H9 (cell line): ENCODE results near the gene CAMK1. TPM values are rescaled to one million over a fixed set of nuclear protein-coding genes. Genes with fewer than 3 reads are reported as not detected.

Experiments
- DNase-seq: peaks from one replicate; pipeline ENCODE4 v3.0.0-alpha.2; 2017
- H2AFZ ChIP-seq: one replicate; pipeline ENCODE4 v1.6.1; 2013; ENCODE audit warnings: mild to moderate bottlenecking, low read length, control low read depth, moderate library complexity
- H2AK5ac ChIP-seq: 2 replicates; pipeline ENCODE4 v1.6.1; 2013; ENCODE audit warnings: low read length, control low read depth, mixed read lengths; ENCODE audit not compliant: insufficient read length
- H2BK120ac ChIP-seq: one replicate; pipeline ENCODE4 v1.6.1; 2013; ENCODE audit warnings: low read depth, mild to moderate bottlenecking, low read length, control low read depth, inconsistent platforms; ENCODE audit not compliant: poor library complexity, severe bottlenecking
- H2BK12ac ChIP-seq: 2 replicates; pipeline ENCODE4 v1.6.1; 2013; ENCODE audit warnings: low read length, control low read depth, mixed read lengths, low read depth; ENCODE audit not compliant: insufficient read length
- H2BK15ac ChIP-seq: 2 replicates; pipeline ENCODE4 v1.6.1; 2013; ENCODE audit warnings: low read depth, low read length, control low read depth
- H2BK20ac ChIP-seq: one replicate; pipeline ENCODE4 v1.6.1; 2013; ENCODE audit warnings: low read depth, mild to moderate bottlenecking, low read length, control low read depth, inconsistent platforms; ENCODE audit not compliant: poor library complexity, severe bottlenecking
- H2BK5ac ChIP-seq: 2 replicates; pipeline ENCODE4 v1.6.1; 2013; ENCODE audit warnings: low read length, control low read depth, mixed read lengths; ENCODE audit not compliant: insufficient read length
- H3K14ac ChIP-seq: 2 replicates; pipeline ENCODE4 v1.6.1; 2013; ENCODE audit warnings: low read length, control low read depth; ENCODE audit not compliant: insufficient read depth
- H3K18ac ChIP-seq: 2 replicates; pipeline ENCODE4 v1.6.1; 2013; ENCODE audit warnings: low read depth, mild to moderate bottlenecking, mixed read lengths, low read length, control low read depth; ENCODE audit not compliant: insufficient read length
- H3K23ac ChIP-seq: 2 replicates; pipeline ENCODE4 v1.6.1; 2013; ENCODE audit warnings: low read length, control low read depth, mixed read lengths, low read depth; ENCODE audit not compliant: insufficient read length
- H3K23me2 ChIP-seq: 2 replicates; pipeline ENCODE4 v1.6.1; 2013; ENCODE audit warnings: low read depth, mild to moderate bottlenecking, mixed read lengths, low read length, control low read depth; ENCODE audit not compliant: insufficient read length, poor library complexity, severe bottlenecking
- H3K27ac ChIP-seq: 2 replicates; pipeline ENCODE4 v1.5.1; 2013; ENCODE audit warnings: low read length, control low read depth, mixed read lengths, low read depth; ENCODE audit not compliant: insufficient read length
- H3K27me3 ChIP-seq: 2 replicates; pipeline ENCODE4 v1.6.1; 2013; ENCODE audit warnings: low read length, control low read depth, inconsistent platforms; ENCODE audit not compliant: insufficient read depth
- H3K4ac ChIP-seq: 2 replicates; pipeline ENCODE4 v1.6.1; 2013; ENCODE audit warnings: low read depth, mild to moderate bottlenecking, control low read depth, inconsistent platforms, low read length, moderate library complexity
- H3K4me1 ChIP-seq: 2 replicates; pipeline ENCODE4 v1.6.1; 2013; ENCODE audit warnings: low read length, control low read depth, inconsistent platforms; ENCODE audit not compliant: insufficient read depth
- H3K4me2 ChIP-seq: 2 replicates; pipeline ENCODE4 v1.6.1; 2013; ENCODE audit warnings: low read length, control low read depth, mixed read lengths; ENCODE audit not compliant: insufficient read length, insufficient read depth
- H3K56ac ChIP-seq: 2 replicates; pipeline ENCODE4 v1.6.1; 2013; ENCODE audit warnings: low read depth, mild to moderate bottlenecking, mixed read lengths, low read length, control low read depth; ENCODE audit not compliant: insufficient read length
- H3K79me1 ChIP-seq: 2 replicates; pipeline ENCODE4 v1.6.1; 2013; ENCODE audit warnings: low read depth, mild to moderate bottlenecking, moderate library complexity, low read length, control low read depth, inconsistent platforms; ENCODE audit not compliant: insufficient read depth, poor library complexity, severe bottlenecking
- H3K79me2 ChIP-seq: 2 replicates; pipeline ENCODE4 v1.6.1; 2013; ENCODE audit warnings: low read length, control low read depth, inconsistent platforms; ENCODE audit not compliant: insufficient read depth
- H3K9ac ChIP-seq: 2 replicates; pipeline ENCODE4 v1.6.1; 2013; ENCODE audit warnings: low read length, control low read depth, mixed read lengths; ENCODE audit not compliant: insufficient read length; ENCODE audit errors: extremely low read depth
- H3K9me3 ChIP-seq: one replicate; pipeline ENCODE4 v1.6.1; 2013; ENCODE audit warnings: low read depth, low read length, inconsistent platforms; ENCODE audit not compliant: control insufficient read depth
- H3T11ph ChIP-seq: one replicate; pipeline ENCODE4 v1.6.1; 2013; ENCODE audit warnings: mild to moderate bottlenecking, low read length, control low read depth, inconsistent platforms
- H4K20me1 ChIP-seq: one replicate; pipeline ENCODE4 v1.6.1; 2013; ENCODE audit not compliant: control insufficient read depth, insufficient read length, insufficient read depth
- H4K5ac ChIP-seq: 2 replicates; pipeline ENCODE4 v1.6.1; 2013; ENCODE audit warnings: low read depth, mild to moderate bottlenecking, mixed read lengths, low read length, control low read depth; ENCODE audit not compliant: insufficient read length
- H4K8ac ChIP-seq: replicated peaks from 2 replicates; pipeline ENCODE4 v1.6.1; 2013; ENCODE audit warnings: low read length, control low read depth, mixed read lengths, low read depth; ENCODE audit not compliant: insufficient read length
- H4K91ac ChIP-seq: 2 replicates; pipeline ENCODE4 v1.6.1; 2013; ENCODE audit warnings: low read depth, mild to moderate bottlenecking, moderate library complexity, mixed read lengths, low read length, control low read depth; ENCODE audit not compliant: insufficient read length
- H3K27ac Mint-ChIP-seq, 3 experiments: 2 replicates in 2 of 3; 3 replicates in 1 of 3; pipeline ENCODE4 v1.8.0; 2020 to 2021; ENCODE audit warnings: mixed read lengths in 3 of 3, mild to moderate bottlenecking in 1 of 3, moderate library complexity in 1 of 3
- H3K27me3 Mint-ChIP-seq: 2 replicates; pipeline ENCODE4 v1.8.0; 2021; ENCODE audit warnings: low read depth, mild to moderate bottlenecking, moderate library complexity, mixed read lengths
- H3K36me3 Mint-ChIP-seq, 3 experiments: 2 replicates in 2 of 3; 3 replicates in 1 of 3; pipeline ENCODE4 v1.8.0; 2020 to 2021; ENCODE audit warnings: low read depth in 3 of 3, mixed read lengths in 3 of 3; ENCODE audit not compliant: insufficient read depth in 1 of 3
- H3K4me1 Mint-ChIP-seq, 2 experiments: 2 replicates each; pipeline ENCODE4 v1.8.0; 2020; ENCODE audit warnings: mixed read lengths in 2 of 2
- H3K4me3 Mint-ChIP-seq, 2 experiments: 2 replicates in 1 of 2; 3 replicates in 1 of 2; pipeline ENCODE4 v1.8.0; 2020 to 2021; ENCODE audit warnings: mild to moderate bottlenecking in 2 of 2, mixed read lengths in 2 of 2, moderate library complexity in 1 of 2
- H3K9me3 Mint-ChIP-seq, 2 experiments: 2 replicates in 1 of 2; 3 replicates in 1 of 2; pipeline ENCODE4 v1.8.0; 2020; ENCODE audit warnings: mild to moderate bottlenecking in 2 of 2, mixed read lengths in 2 of 2, moderate library complexity in 1 of 2
- CTCF ChIP-seq: fragments of 200-600 bp; sonication (generic); conservative IDR thresholded peaks from 3 replicates; pipeline ENCODE4 v1.8.0; 2021; ENCODE audit warnings: antibody characterized with exemption, mild to moderate bottlenecking
- WGBS: extraction: QIAGEN DNeasy Blood & Tissue Kit; methylation state at CpG from one replicate; pipeline ENCODE4 v1.1.7; 2013; ENCODE audit warnings: missing lambda C conversion rate, low lambda C conversion rate, mixed read lengths; ENCODE audit not compliant: insufficient read length; ENCODE audit errors: extremely low coverage; 5-methylcytosine and 5-hydroxymethylcytosine counted together
- total RNA-seq: library from RNA; stranded (reverse); gene quantifications from 2 replicates; pipeline ENCODE4 v1.2.1, GENCODE V29; 2021

CAMK1 gene
- total RNA-seq, 1 experiment from 2014 or later: 9.2 TPM

GRCh38 chr3:9809239-9809614 lies 39.5 kb upstream of the CAMK1 start:
- Histone ChIP-seq H2AFZ (no peak overlapping the region), H2BK20ac (no peak overlapping the region), H3K4ac (no peak overlapping the region), H2BK120ac (no peak overlapping the region), H4K91ac (no peak overlapping the region), H3K23me2 (peaks cover 7% of the 10 kb centered on the region), H4K8ac (no peak overlapping the region), H2BK5ac (no peak overlapping the region), H4K20me1 (no peaks in the 10 kb centered on the region), H3K4me2 (peak overlapping the region; percentile 70), H3K56ac (no peak overlapping the region), H2BK12ac (no peak overlapping the region), H3K79me1 (no peaks in the 10 kb centered on the region), H3K79me2 (no peaks in the 10 kb centered on the region), H3K9ac (no peak overlapping the region), H3T11ph (no peak overlapping the region), H3K23ac (no peak overlapping the region), H4K5ac (no peak overlapping the region), H2AK5ac (no peak overlapping the region), H3K14ac (no peak overlapping the region), H3K9me3 (no peaks in the 10 kb centered on the region), H3K27me3 (no peaks in the 10 kb centered on the region), H3K18ac (no peak overlapping the region), H3K27ac (no peak overlapping the region), H2BK15ac (no peak overlapping the region), H3K4me1 (no peaks in the 10 kb centered on the region)
- Mint-ChIP-seq H3K4me3 (peak overlapping the region; percentile 71 to 82), H3K36me3 (peaks cover 12 to 30% (median 24%) of the 10 kb centered on the region in 3 experiments; a peak in 6 of 7 replicates), H3K27ac (peak overlapping the region in 2 of 3 experiments; percentile 56 to 86; a peak in 4 of 7 replicates), H3K27me3 (peaks cover 16% of the 10 kb centered on the region), H3K4me1 (peaks cover 20 to 23% of the 10 kb centered on the region in 2 experiments), H3K9me3 (no peaks in the 10 kb centered on the region)
- DNase-seq: peak; percentile 43
- WGBS: no CpG with 5 or more reads among the region's 4 CpGs
- TF ChIP-seq CTCF: no peak
